ENCODE data around the gene TMEM175.

DNA sequence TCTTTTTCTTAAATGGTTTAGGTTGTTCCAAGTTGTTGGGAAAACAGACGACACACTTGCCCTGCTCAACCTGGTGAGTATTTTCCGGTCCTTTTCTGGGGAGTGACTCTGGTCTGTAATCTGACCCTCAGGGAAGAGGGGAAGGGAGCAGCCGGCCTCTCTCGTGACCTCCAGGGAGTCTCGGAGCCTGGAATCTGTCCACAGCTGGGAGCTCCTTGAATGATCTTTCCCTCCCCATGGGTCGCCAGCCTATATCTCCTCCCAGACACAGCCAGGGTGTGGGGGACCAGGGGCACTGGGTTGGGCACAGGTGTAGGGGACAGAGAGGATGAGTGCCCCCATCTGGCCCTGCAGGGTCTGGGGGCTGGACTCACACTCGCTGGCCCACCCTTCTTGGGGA is 18.9 kb downstream of the TMEM175 start:
- TF ChIP-seq POLR2A (IDR thresholded peaks at IDR 0.05; ENCODE audit: insufficient read depth in 1 of 2, low read depth in 2 of 2, low read length in 2 of 2) (no peak), REST (IDR thresholded peaks at IDR 0.05; ENCODE audit: borderline replicate concordance in 1 of 2, low read depth in 1 of 2, low read length in 2 of 2) (no peak), ZBTB33 (CRISPR knock-in tag; IDR thresholded peaks at IDR 0.05) (no peak), ZBTB49 (CRISPR knock-in tag; IDR thresholded peaks at IDR 0.05; ENCODE audit: borderline replicate concordance) (no peak), ZNF180 (CRISPR knock-in tag; IDR thresholded peaks at IDR 0.05; ENCODE audit: borderline replicate concordance, low read depth) (no peak), KDM1A (CRISPR knock-in tag; IDR thresholded peaks at IDR 0.05) (no peak)
- TF ChIP-seq, protein P1, sequence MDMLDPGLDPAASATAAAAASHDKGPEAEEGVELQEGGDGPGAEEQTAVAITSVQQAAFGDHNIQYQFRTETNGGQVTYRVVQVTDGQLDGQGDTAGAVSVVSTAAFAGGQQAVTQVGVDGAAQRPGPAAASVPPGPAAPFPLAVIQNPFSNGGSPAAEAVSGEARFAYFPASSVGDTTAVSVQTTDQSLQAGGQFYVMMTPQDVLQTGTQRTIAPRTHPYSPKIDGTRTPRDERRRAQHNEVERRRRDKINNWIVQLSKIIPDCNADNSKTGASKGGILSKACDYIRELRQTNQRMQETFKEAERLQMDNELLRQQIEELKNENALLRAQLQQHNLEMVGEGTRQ (IDR thresholded peaks at IDR 0.05; ENCODE audit: low read depth, low read length): no peak
- TF ChIP-seq, protein P1 (CRISPR knock-in tag; IDR thresholded peaks at IDR 0.05; ENCODE audit: borderline replicate concordance): no peak

Data from HepG2 (cell line).